Glutamatergic neuron (in vitro differentiated cells): ENCODE data around the gene KIF2B. TPM values are rescaled to one million over a fixed set of nuclear protein-coding genes. Genes with fewer than 3 reads are reported as not detected.

Experiments
- DNase-seq: peaks from one replicate; pipeline ENCODE4 v3.0.0; 2022
- H3K27ac Mint-ChIP-seq: one replicate; pipeline ENCODE4 v1.8.0; 2020; ENCODE audit warnings: mild to moderate bottlenecking, mixed read lengths, inconsistent platforms; ENCODE audit not compliant: unreplicated experiment
- H3K27me3 Mint-ChIP-seq: one replicate; pipeline ENCODE4 v1.8.0; 2020; ENCODE audit warnings: mild to moderate bottlenecking, moderate library complexity, mixed read lengths, inconsistent platforms; ENCODE audit not compliant: unreplicated experiment
- H3K36me3 Mint-ChIP-seq: one replicate; pipeline ENCODE4 v1.8.0; 2020; ENCODE audit warnings: mild to moderate bottlenecking, mixed read lengths, inconsistent platforms; ENCODE audit not compliant: unreplicated experiment
- H3K4me1 Mint-ChIP-seq: one replicate; pipeline ENCODE4 v1.8.0; 2020; ENCODE audit warnings: mild to moderate bottlenecking, low read depth, mixed read lengths, inconsistent platforms; ENCODE audit not compliant: unreplicated experiment
- H3K4me3 Mint-ChIP-seq: one replicate; pipeline ENCODE4 v1.8.0; 2020; ENCODE audit warnings: mild to moderate bottlenecking, mixed read lengths, inconsistent platforms; ENCODE audit not compliant: unreplicated experiment
- H3K9me3 Mint-ChIP-seq: one replicate; pipeline ENCODE4 v1.8.0; 2020; ENCODE audit warnings: mild to moderate bottlenecking, moderate library complexity, mixed read lengths, inconsistent platforms; ENCODE audit not compliant: unreplicated experiment
- long read RNA-seq: library from polyadenylated mRNA; unstranded; transcript quantifications from one replicate; pipeline ENCODE4 v2.0.0, GENCODE V29; 2020; ENCODE audit not compliant: unreplicated experiment
- total RNA-seq: library from RNA; stranded (reverse); fragmentation: NEBNext Ultra II Directional; extraction: Animal tissue kit (Norgen Biotek cat#: 25700); gene quantifications from one replicate; pipeline ENCODE4 v1.2.1, GENCODE V29; 2021; ENCODE audit not compliant: unreplicated experiment
- TF ChIP-seq, protein P1 (sequence below): fragments of 200-600 bp; sonication (generic); IDR thresholded peaks from one replicate; pipeline ENCODE4 v1.5.0; 2021; ENCODE audit not compliant: partially characterized antibody, unreplicated experiment

The KIF2B gene, protein sequence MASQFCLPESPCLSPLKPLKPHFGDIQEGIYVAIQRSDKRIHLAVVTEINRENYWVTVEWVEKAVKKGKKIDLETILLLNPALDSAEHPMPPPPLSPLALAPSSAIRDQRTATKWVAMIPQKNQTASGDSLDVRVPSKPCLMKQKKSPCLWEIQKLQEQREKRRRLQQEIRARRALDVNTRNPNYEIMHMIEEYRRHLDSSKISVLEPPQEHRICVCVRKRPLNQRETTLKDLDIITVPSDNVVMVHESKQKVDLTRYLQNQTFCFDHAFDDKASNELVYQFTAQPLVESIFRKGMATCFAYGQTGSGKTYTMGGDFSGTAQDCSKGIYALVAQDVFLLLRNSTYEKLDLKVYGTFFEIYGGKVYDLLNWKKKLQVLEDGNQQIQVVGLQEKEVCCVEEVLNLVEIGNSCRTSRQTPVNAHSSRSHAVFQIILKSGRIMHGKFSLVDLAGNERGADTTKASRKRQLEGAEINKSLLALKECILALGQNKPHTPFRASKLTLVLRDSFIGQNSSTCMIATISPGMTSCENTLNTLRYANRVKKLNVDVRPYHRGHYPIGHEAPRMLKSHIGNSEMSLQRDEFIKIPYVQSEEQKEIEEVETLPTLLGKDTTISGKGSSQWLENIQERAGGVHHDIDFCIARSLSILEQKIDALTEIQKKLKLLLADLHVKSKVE
- total RNA-seq: not detected
- long read RNA-seq: 0 reads

DNA sequence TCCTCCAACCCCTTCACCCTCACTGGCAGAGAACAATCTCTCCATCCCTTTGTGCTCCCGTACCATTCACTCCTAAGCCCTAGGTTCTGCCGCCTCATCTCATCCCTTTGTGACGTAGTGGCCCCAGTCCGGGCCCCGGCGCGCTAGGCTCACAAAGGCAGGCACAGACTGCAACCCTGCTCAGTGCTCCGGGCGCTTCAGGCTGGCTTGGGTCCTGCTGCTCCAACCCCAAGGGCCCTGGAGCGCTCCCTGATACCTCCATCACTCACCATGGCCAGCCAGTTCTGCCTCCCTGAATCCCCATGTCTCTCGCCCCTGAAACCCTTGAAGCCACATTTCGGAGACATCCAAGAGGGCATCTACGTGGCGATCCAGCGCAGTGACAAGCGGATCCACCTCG lies at the start of gene KIF2B:
Gene KIF2B (plus strand): TSS at position 164 of the 400 bp plus-strand sequence. CDS start 107 bp downstream, at position 271.
- Mint-ChIP-seq H3K27me3 (peaks cover 1% of the 10 kb centered on the region), H3K4me3 (no peak within 1 kb of the TSS), H3K9me3 (peaks cover 1% of the 10 kb centered on the region), H3K4me1 (peaks cover 6% of the 10 kb centered on the region), H3K36me3 (no peaks in the 10 kb centered on the region), H3K27ac (no peak within 1 kb of the TSS)
- DNase-seq: no peak
- TF ChIP-seq, protein P1, sequence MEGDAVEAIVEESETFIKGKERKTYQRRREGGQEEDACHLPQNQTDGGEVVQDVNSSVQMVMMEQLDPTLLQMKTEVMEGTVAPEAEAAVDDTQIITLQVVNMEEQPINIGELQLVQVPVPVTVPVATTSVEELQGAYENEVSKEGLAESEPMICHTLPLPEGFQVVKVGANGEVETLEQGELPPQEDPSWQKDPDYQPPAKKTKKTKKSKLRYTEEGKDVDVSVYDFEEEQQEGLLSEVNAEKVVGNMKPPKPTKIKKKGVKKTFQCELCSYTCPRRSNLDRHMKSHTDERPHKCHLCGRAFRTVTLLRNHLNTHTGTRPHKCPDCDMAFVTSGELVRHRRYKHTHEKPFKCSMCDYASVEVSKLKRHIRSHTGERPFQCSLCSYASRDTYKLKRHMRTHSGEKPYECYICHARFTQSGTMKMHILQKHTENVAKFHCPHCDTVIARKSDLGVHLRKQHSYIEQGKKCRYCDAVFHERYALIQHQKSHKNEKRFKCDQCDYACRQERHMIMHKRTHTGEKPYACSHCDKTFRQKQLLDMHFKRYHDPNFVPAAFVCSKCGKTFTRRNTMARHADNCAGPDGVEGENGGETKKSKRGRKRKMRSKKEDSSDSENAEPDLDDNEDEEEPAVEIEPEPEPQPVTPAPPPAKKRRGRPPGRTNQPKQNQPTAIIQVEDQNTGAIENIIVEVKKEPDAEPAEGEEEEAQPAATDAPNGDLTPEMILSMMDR: no peak

- Mint-ChIP-seq H3K4me1 (no peaks in the 10 kb centered on the region), H3K9me3 (peaks cover 2% of the 10 kb centered on the region), H3K4me3 (no peak overlapping the region), H3K27me3 (peaks cover 2% of the 10 kb centered on the region), H3K36me3 (no peaks in the 10 kb centered on the region), H3K27ac (no peak overlapping the region)
- TF ChIP-seq, protein P1: no peak
- no peak for DNase-seq
These were observed 42.4 kb upstream of the KIF2B start for GRCh38 chr17:53780320-53780719.

DNA sequence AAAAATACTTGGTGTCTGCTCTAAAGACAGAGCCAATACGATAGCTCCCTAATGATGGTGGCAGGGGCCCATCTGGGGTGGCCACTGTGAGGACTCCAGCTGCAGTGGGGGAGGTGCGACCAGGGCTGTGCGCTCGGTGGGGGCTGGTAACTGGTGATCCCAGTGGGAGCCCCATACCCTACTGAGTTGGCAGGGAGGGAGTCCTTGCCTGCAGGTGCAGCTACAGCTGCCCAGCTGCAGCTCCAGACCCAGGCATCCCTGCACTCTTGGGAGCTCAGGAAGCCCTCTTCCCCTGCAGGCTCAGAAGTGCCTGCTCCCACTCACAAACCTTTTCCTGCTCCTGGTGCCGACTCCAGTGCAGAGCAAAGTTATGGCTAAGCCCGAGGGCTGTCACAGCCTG lies 31.2 kb upstream of the KIF2B start:
- H3K36me3 Mint-ChIP-seq: no peaks in the 10 kb centered on the region
- TF ChIP-seq, protein P1: no peak
- no peak overlapping the region for H3K27ac Mint-ChIP-seq
- H3K4me3 Mint-ChIP-seq: no peak overlapping the region
- no peak for DNase-seq
- H3K27me3 Mint-ChIP-seq: peaks cover 2% of the 10 kb centered on the region
- H3K9me3 Mint-ChIP-seq: no peaks in the 10 kb centered on the region
- no peaks in the 10 kb centered on the region for H3K4me1 Mint-ChIP-seq

DNA sequence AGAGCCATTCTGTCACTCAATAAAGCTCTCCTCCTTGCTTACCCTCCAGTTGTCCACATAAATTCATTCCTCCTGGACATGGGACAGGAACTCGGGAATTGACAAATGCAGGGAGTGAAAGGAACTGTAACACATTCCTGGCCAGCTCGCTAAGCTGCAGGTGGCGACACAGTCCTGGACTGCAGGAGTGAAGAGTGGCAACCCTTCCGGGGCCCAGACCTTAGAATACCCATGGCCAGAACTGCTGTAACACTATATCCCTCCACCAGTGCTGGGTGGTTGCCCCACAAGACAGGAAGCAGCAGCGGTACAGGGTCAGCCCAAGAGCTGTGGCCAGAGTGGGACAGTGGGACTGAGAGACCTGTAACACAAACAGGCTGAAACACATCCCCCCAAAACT lies 30.3 kb upstream of the KIF2B start:
- no peak overlapping the region for H3K27ac Mint-ChIP-seq
- no peaks in the 10 kb centered on the region for H3K36me3 Mint-ChIP-seq
- no peaks in the 10 kb centered on the region for H3K4me1 Mint-ChIP-seq
- H3K9me3 Mint-ChIP-seq: no peaks in the 10 kb centered on the region
- no peak overlapping the region for H3K4me3 Mint-ChIP-seq
- DNase-seq: no peak
- peaks cover 2% of the 10 kb centered on the region for H3K27me3 Mint-ChIP-seq
- TF ChIP-seq, protein P1: no peak

DNA sequence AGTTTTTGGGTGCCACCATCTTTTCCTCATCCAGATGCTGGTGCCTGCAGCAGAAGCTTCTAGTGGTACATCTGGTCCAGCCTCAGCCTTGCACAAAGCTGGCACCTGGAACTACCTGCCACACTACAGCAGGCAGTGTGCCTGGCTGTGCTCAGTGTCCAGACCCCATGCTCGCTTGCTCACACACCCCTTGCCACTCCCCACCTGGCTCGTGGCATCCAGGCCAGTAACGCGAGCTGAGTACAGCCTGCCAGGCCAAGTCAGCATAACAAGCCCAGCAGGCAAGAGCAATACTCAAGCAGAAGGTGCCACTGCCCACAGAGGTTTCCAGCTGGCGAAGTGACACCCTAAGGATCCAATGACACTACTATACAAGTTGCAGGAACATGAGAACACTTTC lies 29.7 kb upstream of the KIF2B start:
- no peak overlapping the region for H3K27ac Mint-ChIP-seq
- H3K4me1 Mint-ChIP-seq: no peaks in the 10 kb centered on the region
- DNase-seq: no peak
- TF ChIP-seq, protein P1: no peak
- no peaks in the 10 kb centered on the region for H3K9me3 Mint-ChIP-seq
- H3K27me3 Mint-ChIP-seq: peaks cover 2% of the 10 kb centered on the region
- H3K36me3 Mint-ChIP-seq: no peaks in the 10 kb centered on the region
- no peak overlapping the region for H3K4me3 Mint-ChIP-seq
